ENCODE results near the gene ACTA2. TPM values are rescaled to one million over a fixed set of nuclear protein-coding genes. Genes with fewer than 3 reads are reported as not detected.
A peak's percentile ranks its signal among the peaks of the same experiment; 100 is the strongest.

The ACTA2 gene
- total and polyA plus RNA-seq, 2 donors (not counting 1 experiment from before 2014, with no cell fraction given) = 78.4 to 2,788 TPM

- no peaks in the 10 kb centered on the region for H3K79me2 ChIP-seq (ENCODE audit: control insufficient read depth, insufficient read depth, low read length)
- DNase-seq (ENCODE audit: low read depth in 2 of 2) = peak in 1 of 2 donors; percentile 61
- H3K4me2 ChIP-seq (ENCODE audit: extremely low read depth, insufficient read depth, low read length) = no peak overlapping the region
- H4K20me1 ChIP-seq (ENCODE audit: control insufficient read depth, extremely low read depth, insufficient read depth, low read length) = no peaks in the 10 kb centered on the region
- H3K9me3 ChIP-seq (ENCODE audit: control insufficient read depth, insufficient read depth, low read depth, low read length) = no peaks in the 10 kb centered on the region
- no peak for TF ChIP-seq EZH2 (IDR thresholded peaks at IDR 0.05; ENCODE audit: low read length, missing control alignments)
- TF ChIP-seq, protein P1, sequence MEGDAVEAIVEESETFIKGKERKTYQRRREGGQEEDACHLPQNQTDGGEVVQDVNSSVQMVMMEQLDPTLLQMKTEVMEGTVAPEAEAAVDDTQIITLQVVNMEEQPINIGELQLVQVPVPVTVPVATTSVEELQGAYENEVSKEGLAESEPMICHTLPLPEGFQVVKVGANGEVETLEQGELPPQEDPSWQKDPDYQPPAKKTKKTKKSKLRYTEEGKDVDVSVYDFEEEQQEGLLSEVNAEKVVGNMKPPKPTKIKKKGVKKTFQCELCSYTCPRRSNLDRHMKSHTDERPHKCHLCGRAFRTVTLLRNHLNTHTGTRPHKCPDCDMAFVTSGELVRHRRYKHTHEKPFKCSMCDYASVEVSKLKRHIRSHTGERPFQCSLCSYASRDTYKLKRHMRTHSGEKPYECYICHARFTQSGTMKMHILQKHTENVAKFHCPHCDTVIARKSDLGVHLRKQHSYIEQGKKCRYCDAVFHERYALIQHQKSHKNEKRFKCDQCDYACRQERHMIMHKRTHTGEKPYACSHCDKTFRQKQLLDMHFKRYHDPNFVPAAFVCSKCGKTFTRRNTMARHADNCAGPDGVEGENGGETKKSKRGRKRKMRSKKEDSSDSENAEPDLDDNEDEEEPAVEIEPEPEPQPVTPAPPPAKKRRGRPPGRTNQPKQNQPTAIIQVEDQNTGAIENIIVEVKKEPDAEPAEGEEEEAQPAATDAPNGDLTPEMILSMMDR (conservative IDR thresholded peaks at IDR 0.05 in 1 of 2, IDR thresholded peaks at IDR 0.05 in 1 of 2; ENCODE audit: low read depth in 1 of 2, low read length in 2 of 2) = no peak
- no peak overlapping the region for H3K4me3 ChIP-seq (replicated peaks in 1 of 4; ENCODE audit: control extremely low read depth in 1 of 4, insufficient read depth in 1 of 4, low read depth in 3 of 4, low read length in 4 of 4)
- peaks cover 6% of the 10 kb centered on the region for H3K4me1 ChIP-seq (ENCODE audit: control insufficient read depth, extremely low read depth, insufficient read depth, low read length)
- peaks cover 7% of the 10 kb centered on the region for H3K36me3 ChIP-seq (ENCODE audit: control insufficient read depth, insufficient read depth, low read length)
- no peak overlapping the region for H3K9ac ChIP-seq (ENCODE audit: insufficient read depth, low read length)
- no peak overlapping the region for H2AFZ ChIP-seq (ENCODE audit: low read length)
- H3K27ac ChIP-seq (ENCODE audit: insufficient read depth, low read length) = no peak overlapping the region
- no peaks in the 10 kb centered on the region for H3K27me3 ChIP-seq (ENCODE audit: control insufficient read depth, insufficient read depth, low read length)
Measured at GRCh38 chr10:88920198-88920597, 32.4 kb downstream of the ACTA2 start.

DNA sequence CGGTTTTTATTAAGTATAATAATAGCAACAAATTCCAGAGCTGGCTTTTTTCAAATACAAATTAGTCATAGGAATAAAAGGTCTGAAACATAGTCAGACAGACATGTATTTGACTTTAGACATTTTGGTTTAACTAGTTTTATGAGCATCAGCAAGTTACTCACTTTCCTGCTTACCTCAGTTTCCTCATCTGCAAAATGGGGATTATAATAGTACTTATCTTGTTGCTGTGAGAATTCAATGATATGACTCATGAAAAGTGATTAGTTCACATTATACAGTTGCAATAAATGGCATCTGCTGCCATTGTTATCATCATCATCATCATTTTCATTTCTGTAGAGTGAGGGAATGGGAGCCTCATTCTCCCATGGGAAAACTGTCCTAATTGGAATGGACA is 33.5 kb downstream of the ACTA2 start:
- H3K27me3 ChIP-seq (ENCODE audit: control insufficient read depth, insufficient read depth, low read length) = no peaks in the 10 kb centered on the region
- peaks cover 7% of the 10 kb centered on the region for H3K36me3 ChIP-seq (ENCODE audit: control insufficient read depth, insufficient read depth, low read length)
- no peak overlapping the region for H3K4me2 ChIP-seq (ENCODE audit: extremely low read depth, insufficient read depth, low read length)
- no peaks in the 10 kb centered on the region for H3K79me2 ChIP-seq (ENCODE audit: control insufficient read depth, insufficient read depth, low read length)
- H3K27ac ChIP-seq (ENCODE audit: insufficient read depth, low read length) = no peak overlapping the region
- DNase-seq (ENCODE audit: low read depth in 2 of 2) = no peak
- H3K9ac ChIP-seq (ENCODE audit: insufficient read depth, low read length) = no peak overlapping the region
- no peak overlapping the region for H3K4me3 ChIP-seq (replicated peaks in 1 of 4; ENCODE audit: control extremely low read depth in 1 of 4, insufficient read depth in 1 of 4, low read depth in 3 of 4, low read length in 4 of 4)
- H2AFZ ChIP-seq (ENCODE audit: low read length) = no peak overlapping the region
- H4K20me1 ChIP-seq (ENCODE audit: control insufficient read depth, extremely low read depth, insufficient read depth, low read length) = no peaks in the 10 kb centered on the region
- TF ChIP-seq, protein P1 (conservative IDR thresholded peaks at IDR 0.05 in 1 of 2, IDR thresholded peaks at IDR 0.05 in 1 of 2; ENCODE audit: low read depth in 1 of 2, low read length in 2 of 2) = no peak
- TF ChIP-seq EZH2 (IDR thresholded peaks at IDR 0.05; ENCODE audit: low read length, missing control alignments) = no peak
- H3K9me3 ChIP-seq (ENCODE audit: control insufficient read depth, insufficient read depth, low read depth, low read length) = no peaks in the 10 kb centered on the region
- H3K4me1 ChIP-seq (ENCODE audit: control insufficient read depth, extremely low read depth, insufficient read depth, low read length) = peaks cover 6% of the 10 kb centered on the region

DNA sequence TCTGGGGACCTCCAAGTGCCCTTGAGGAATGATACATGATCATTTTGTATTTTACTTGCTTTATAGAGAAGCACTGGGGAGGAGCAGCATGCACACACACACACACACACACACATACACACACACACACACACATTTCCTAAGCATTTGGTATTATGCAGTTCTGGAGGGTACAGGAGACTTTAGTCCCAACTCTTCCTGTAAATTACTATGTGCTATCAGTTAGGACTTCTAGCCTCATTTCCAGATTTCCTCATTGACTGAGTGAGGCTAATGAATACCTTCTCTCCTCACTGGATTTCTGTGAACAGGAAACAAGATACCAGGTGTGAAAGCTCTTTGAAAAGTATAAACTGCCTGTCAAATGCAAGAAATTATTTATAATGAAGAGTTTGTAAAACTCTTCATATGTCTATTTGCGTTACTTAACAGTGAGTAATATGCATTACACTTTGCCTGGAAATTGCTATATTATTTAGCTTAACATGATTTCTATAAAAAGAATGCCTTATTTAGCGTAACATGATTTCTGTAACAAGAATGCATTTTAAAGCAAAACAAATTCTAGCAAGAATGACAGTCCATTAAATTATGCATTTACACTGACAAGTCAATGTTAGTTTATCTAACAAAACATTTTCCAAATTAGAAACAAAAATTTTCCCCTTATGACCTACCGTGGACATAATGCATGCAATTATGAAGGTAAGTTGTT is 34.2 kb downstream of the ACTA2 start:
- Histone ChIP-seq H4K20me1 (ENCODE audit: control insufficient read depth, extremely low read depth, insufficient read depth, low read length) (no peaks in the 10 kb centered on the region), H3K4me2 (ENCODE audit: extremely low read depth, insufficient read depth, low read length) (no peak overlapping the region), H3K4me3 (replicated peaks in 1 of 4; ENCODE audit: control extremely low read depth in 1 of 4, insufficient read depth in 1 of 4, low read depth in 3 of 4, low read length in 4 of 4) (no peak overlapping the region), H2AFZ (ENCODE audit: low read length) (no peak overlapping the region), H3K9ac (ENCODE audit: insufficient read depth, low read length) (no peak overlapping the region), H3K27me3 (ENCODE audit: control insufficient read depth, insufficient read depth, low read length) (no peaks in the 10 kb centered on the region), H3K27ac (ENCODE audit: insufficient read depth, low read length) (no peak overlapping the region), H3K36me3 (ENCODE audit: control insufficient read depth, insufficient read depth, low read length) (peaks cover 8% of the 10 kb centered on the region), H3K4me1 (ENCODE audit: control insufficient read depth, extremely low read depth, insufficient read depth, low read length) (peaks cover 6% of the 10 kb centered on the region), H3K9me3 (ENCODE audit: control insufficient read depth, insufficient read depth, low read depth, low read length) (no peaks in the 10 kb centered on the region), H3K79me2 (ENCODE audit: control insufficient read depth, insufficient read depth, low read length) (no peaks in the 10 kb centered on the region)
- TF ChIP-seq EZH2 (IDR thresholded peaks at IDR 0.05; ENCODE audit: low read length, missing control alignments) = no peak
- TF ChIP-seq, protein P1 (conservative IDR thresholded peaks at IDR 0.05 in 1 of 2, IDR thresholded peaks at IDR 0.05 in 1 of 2; ENCODE audit: low read depth in 1 of 2, low read length in 2 of 2) = no peak
- DNase-seq (ENCODE audit: low read depth in 2 of 2) = no peak

Data from fibroblast of lung (primary cell).